NCI-H2029 treated with DMSO at 0.1 percent for 48 hours (cell line): ENCODE measurements around the gene CD48.
"Not testable (repeated sequence)": the region's sequence is repeated elsewhere in the genome, so short reads cannot be mapped to it uniquely, and the experiment has no call there.

Experiments
- DNase-seq: peaks from one replicate; lab custom pipeline; 2025; lab: John Stamatoyannopoulos, UW

Gene CD48

GRCh38 chr1:160741612-160742348 is 30.2 kb upstream of the CD48 start:
- no peak for DNase-seq

- DNase-seq = no peak
Observed at GRCh38 chr1:160741092-160741501, 29.5 kb upstream of the CD48 start.

DNA sequence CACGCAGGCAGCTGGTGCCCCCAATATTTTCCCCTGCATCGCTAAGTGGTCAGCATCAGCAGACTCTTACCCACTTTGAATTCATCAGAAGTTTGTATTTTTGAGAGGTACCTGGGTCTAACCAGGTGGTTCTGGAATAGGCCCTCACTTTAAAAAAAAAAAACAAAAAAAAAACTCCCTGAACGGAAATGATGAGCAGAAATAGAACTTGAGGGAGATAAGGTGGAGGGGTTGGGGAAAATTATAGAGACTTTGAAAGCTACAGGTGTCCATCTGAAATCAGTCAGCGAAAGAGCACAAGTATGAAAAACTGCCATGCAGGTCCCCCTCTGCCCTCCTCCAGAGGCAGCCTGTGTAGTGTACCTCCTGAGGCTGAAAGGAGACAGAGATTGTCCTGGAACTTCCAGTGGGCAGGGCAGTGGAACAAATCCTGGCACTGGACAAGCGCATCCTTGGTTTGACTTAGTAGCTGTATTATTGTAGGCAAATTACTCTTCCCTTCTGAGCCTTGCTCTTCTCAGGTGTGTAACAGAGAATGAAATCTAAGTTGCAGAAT is 28.6 kb upstream of the CD48 start:
- no peak for DNase-seq

DNA sequence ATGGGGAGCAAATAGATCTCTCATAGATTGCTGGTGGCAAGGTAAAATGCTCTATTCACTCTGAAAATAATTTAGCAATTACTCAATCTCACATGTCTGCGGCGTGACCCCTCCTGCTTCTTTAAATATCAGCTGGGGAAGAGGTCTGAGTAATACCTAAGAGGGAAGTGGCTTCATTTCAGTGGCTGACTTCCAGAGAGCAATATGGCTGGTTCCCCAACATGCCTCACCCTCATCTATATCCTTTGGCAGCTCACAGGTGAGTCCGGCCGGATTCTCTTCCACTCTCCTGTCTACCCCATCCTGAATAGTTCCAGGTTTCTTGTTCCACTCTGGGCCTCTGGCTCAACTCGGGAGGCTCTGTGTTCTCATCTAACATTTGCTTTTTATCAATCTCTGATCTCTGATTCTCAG is 27.5 kb upstream of the CD48 start, which contains the start of gene SLAMF7:
Gene SLAMF7 (plus strand): TSS at position 150 of the 414 bp plus-strand sequence. CDS start 55 bp downstream, at position 205.
- no peak for DNase-seq

GRCh38 chr1:160738271-160738670 is 26.6 kb upstream of the CD48 start:
- DNase-seq = no peak

DNA sequence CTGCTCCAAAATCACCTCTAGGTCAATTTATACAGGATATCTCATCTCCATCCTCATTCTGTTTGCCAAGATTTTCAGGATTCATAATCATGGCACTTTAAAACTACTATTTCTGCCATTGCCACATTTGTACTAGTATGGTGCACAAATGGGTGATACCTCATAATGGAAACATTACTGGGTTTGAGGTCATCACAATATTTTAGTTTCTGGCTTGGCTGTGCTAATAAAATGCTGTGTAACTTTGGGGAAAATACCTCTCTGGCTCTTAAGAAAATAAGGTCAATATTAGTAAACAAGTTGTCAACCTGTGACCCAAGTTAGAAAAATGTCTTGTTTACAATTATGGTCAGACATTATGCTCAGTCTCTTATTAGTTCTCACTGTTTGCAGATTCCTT is 22.7 kb upstream of the CD48 start:
- DNase-seq = no peak

DNA sequence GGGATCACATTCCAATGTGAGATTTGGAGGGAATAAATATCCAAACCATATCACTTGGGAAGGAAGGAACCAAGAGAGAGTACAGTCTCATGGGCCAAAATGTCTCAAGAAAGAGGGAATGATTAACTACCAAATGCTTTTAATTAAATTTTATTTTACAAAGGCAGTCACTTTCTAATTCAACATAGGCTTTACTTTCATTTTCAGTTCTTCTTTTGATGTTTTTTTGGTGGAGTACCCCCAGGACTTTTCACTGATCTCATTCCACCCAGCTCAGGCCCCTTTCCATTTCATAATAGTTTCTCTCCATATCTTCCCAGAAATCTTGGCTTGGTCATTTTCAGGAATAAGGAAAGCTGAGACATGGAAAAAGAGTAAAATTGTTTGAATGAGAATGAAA is 22.3 kb upstream of the CD48 start:
- DNase-seq = no peak

DNA sequence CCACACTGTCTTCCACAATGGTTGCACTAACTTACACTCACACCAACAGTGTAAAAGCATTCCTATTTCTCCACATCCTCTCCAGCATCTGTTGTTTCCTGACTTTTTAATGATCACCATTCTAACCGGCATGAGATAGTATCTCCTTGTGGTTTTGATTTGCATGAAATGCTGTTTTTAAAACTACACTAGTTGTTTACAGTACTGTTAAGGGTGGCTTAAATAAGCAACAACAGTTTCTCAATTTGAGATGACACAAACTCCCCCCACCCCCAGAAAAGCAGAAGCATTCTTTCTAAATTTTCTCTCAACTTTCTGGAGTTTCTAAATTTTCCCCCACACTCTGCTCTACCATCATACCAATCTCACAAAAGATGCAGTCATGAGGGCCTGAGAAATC is 20.4 kb upstream of the CD48 start:
- DNase-seq = no peak

- DNase-seq = not testable (repeated sequence)
Observed at GRCh38 chr1:160731564-160731963, 19.9 kb upstream of the CD48 start.

GRCh38 chr1:160727316-160727640 is 15.7 kb upstream of the CD48 start:
- no peak for DNase-seq

- DNase-seq = peak; percentile 86
Observed at GRCh38 chr1:160726498-160727315, 15.1 kb upstream of the CD48 start.

- no peak for DNase-seq
Observed at GRCh38 chr1:160726114-160726497, 14.5 kb upstream of the CD48 start.

- DNase-seq = no peak
Observed at GRCh38 chr1:160724465-160725242, 13.0 kb upstream of the CD48 start.

GRCh38 chr1:160723332-160723731 is 11.7 kb upstream of the CD48 start:
- no peak for DNase-seq

DNA sequence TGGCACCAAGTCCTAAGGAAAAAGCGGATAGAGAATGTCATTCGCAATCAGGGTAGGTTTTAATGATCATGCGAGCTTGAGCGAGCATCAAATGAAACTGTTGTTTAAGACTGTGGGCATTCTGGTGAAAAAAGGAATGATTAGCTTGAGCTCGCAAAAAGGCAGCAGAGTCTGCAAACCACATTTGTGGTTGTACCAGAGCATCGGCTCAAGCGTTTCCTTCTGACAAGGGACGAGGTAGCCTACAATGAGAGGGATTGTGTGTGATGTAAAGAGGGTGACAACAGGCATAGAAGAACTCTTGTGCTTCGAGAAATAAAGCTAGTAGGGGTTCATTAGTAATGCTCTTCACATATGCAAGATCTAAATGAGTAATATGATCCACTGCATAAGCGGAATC is 11.1 kb upstream of the CD48 start:
- DNase-seq = no peak

- no peak for DNase-seq
Observed at GRCh38 chr1:160721473-160721872, 9.9 kb upstream of the CD48 start.

GRCh38 chr1:160720356-160721085 is 8.9 kb upstream of the CD48 start:
- DNase-seq = no peak

DNA sequence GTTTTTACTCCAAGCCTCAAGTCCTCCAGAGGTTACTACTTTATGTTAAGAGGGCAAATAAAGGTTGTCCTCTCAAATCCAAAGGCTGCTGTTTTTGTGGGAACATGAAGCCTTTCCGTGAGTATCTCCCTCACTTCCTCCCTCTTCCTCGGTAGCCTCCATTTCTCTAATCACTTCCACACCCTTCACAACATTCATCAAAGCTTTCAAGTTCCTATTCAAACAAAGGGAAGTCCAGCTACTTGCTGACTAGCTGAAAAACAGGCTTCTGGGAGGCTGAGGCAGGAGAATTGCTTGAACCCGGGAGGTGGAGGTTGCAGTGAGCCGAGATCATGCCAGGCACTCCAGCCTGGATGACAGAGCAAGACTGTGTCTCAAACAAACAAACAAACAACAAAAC is 6.6 kb upstream of the CD48 start:
- no peak for DNase-seq

DNA sequence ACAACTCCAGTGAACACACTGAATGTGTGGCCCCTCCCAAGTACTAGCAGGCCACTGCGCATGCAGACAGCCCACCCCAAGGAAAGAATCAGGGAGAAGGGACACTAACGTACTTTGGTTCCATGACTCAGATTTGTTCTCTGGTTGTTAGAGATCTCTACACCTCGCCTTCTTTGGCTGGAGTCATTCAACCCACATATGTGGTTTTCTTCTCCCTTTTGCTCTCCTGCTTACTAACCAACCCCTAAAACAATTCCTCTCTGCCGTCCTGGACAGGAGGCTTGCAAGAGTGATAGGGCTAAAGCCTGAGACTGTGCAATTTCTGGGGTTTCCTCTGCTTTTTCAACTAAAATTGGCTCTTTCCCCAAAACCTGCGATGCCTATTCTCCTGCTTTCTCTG is 5.7 kb upstream of the CD48 start:
- DNase-seq = no peak

- DNase-seq = no peak
Observed at GRCh38 chr1:160716013-160716412, 4.4 kb upstream of the CD48 start.

DNA sequence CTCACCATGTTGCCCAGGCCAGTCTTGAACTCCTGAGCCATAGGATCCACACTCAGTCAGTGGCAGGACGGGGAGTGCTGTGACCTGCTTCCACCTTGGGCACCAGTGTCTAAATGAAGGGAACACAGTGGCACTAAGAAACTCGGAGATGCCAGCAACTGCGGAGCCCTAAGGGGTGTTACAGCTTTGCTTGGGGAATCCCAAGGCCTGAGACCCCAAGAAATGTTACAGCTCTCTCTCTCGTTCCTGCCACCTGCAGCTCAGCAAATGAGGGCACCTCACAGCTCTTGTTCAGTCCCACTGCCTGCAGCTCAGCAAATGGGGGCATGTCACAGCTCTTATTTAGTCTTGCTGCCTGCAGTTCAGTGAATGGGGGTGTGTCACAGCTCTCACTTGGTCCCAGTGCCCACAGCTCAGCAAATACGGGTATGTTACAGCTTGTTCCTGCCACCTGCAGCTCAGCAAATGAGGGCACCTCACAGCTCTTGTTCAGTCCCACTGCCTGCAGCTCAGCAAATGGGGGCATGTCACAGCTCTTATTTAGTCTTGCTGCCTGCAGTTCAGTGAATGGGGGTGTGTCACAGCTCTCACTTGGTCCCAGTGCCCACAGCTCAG is 2.5 kb upstream of the CD48 start:
- not testable (repeated sequence) for DNase-seq
